EH (cell line): ENCODE measurements around the gene TMEM239.
"Not testable (repeated sequence)": the region's sequence is repeated elsewhere in the genome, so short reads cannot be mapped to it uniquely, and the experiment has no call there.

Experiments used
- DNase-seq: peaks from one replicate; pipeline ENCODE4 v3.0.0-alpha.2; 2015; ENCODE audit warnings: low read depth

TMEM239 gene

GRCh38 chr20:2816030-2816582, at the start of gene TMEM239:
TMEM239 (plus strand) TSS chr20:2816364; CDS start chr20:2816555, 191 bp downstream.
- no peak for DNase-seq

GRCh38 chr20:2767768-2768631, 48.2 kb upstream of the TMEM239 start:
- peak; percentile 59 for DNase-seq

- no peak for DNase-seq
These were observed 47.5 kb upstream of the TMEM239 start for GRCh38 chr20:2768632-2769015.

GRCh38 chr20:2770091-2770490, 46.1 kb upstream of the TMEM239 start:
- not testable (repeated sequence) for DNase-seq

GRCh38 chr20:2771631-2772080, 44.5 kb upstream of the TMEM239 start:
- DNase-seq: peak; percentile 39

- DNase-seq: no peak
These were observed 42.4 kb upstream of the TMEM239 start for GRCh38 chr20:2773812-2774211.

GRCh38 chr20:2775139-2775538, 41.0 kb upstream of the TMEM239 start:
- DNase-seq: peak; percentile 28

GRCh38 chr20:2778602-2779321, 37.4 kb upstream of the TMEM239 start:
- no peak for DNase-seq

- no peak for DNase-seq
These were observed 35.2 kb upstream of the TMEM239 start for GRCh38 chr20:2780948-2781347.

GRCh38 chr20:2783908-2784566, 32.1 kb upstream of the TMEM239 start:
- DNase-seq: no peak

GRCh38 chr20:2793471-2793870, 22.7 kb upstream of the TMEM239 start:
- no peak for DNase-seq

- DNase-seq: no peak
These were observed 21.9 kb upstream of the TMEM239 start for GRCh38 chr20:2794202-2794748.

GRCh38 chr20:2794866-2795447, 21.2 kb upstream of the TMEM239 start:
- no peak for DNase-seq

- DNase-seq: no peak
These were observed 20.7 kb upstream of the TMEM239 start for GRCh38 chr20:2795451-2795850.

GRCh38 chr20:2796011-2796660, 20.0 kb upstream of the TMEM239 start:
- no peak for DNase-seq

- DNase-seq: no peak
These were observed 18.8 kb upstream of the TMEM239 start for GRCh38 chr20:2797136-2797983.

GRCh38 chr20:2798095-2798805, 17.9 kb upstream of the TMEM239 start:
- DNase-seq: no peak

- no peak for DNase-seq
These were observed 17.4 kb upstream of the TMEM239 start for GRCh38 chr20:2798814-2799213.

- DNase-seq: no peak
These were observed 16.9 kb upstream of the TMEM239 start for GRCh38 chr20:2799271-2799670.
